Measurements from ENCODE around the gene JPT2. TPM values are rescaled to one million over a fixed set of nuclear protein-coding genes. Genes with fewer than 3 reads are reported as not detected.

The JPT2 gene
- total RNA-seq, 1 donor from 2014 or later = 48.7 TPM

DNA sequence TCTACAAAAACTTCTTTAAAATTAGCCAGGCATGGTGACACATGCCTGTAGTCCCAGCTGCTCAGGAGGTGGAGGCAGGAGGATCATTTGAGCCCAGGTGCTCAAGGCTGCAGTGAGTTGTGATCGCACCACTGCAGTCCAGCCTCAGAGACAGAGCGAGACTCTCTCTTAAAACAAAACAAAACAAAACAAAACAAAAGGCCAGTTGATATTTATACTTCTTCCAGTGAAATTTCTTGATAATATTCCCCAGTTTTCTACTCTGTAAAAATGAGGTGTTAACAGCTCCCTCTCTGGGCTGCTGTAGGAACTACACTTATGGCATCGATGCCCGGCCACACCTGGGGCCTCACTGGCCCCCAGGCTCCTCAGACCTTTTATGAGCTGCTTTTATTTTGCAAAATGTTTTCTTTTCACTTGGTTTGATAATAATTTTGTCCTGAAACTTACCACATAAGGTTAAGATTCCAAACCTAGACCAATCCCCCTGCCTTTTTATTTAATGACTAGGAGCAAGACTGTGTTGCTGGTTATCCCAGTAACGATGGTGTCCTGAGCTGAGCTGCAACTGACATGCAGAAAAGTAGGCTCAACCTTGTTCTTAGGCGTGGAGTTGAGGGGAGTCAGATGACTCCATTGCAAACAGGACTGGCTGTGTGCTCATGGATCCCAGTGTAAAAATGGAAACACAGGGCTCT is 45.5 kb downstream of the JPT2 start:
- Mint-ChIP-seq H3K4me3 (peak overlapping the region; percentile 60), H3K9me3 (no peaks in the 10 kb centered on the region), H3K27ac (peak overlapping the region; percentile 76), H3K36me3 (ENCODE audit: low read depth) (peaks cover 30% of the 10 kb centered on the region), H3K4me1 (peaks cover 72% of the 10 kb centered on the region), H3K27me3 (no peaks in the 10 kb centered on the region)
- ChIA-PET POLR2A (interaction anchor here (0.6 kb wide), 1 partner anchor 371 kb away, joined by 6 read pairs; no protein-coding TSS in a partner anchor), CTCF (interaction anchor here (0.8 to 1.5 kb wide), 4 partner anchors 9 to 252 kb away, joined by 3 to 7 read pairs (median 5); no protein-coding TSS in a partner anchor)
- DNase-seq (no peak), ATAC-seq (ENCODE audit: low read depth) (peak; percentile 59)
- intact Hi-C loops (cut with micrococcal nuclease) = loop anchor here (1.0 kb wide), 1 partner anchor 45 kb away; the partner anchor contains the start of gene JPT2
- TF ChIP-seq, protein P1, sequence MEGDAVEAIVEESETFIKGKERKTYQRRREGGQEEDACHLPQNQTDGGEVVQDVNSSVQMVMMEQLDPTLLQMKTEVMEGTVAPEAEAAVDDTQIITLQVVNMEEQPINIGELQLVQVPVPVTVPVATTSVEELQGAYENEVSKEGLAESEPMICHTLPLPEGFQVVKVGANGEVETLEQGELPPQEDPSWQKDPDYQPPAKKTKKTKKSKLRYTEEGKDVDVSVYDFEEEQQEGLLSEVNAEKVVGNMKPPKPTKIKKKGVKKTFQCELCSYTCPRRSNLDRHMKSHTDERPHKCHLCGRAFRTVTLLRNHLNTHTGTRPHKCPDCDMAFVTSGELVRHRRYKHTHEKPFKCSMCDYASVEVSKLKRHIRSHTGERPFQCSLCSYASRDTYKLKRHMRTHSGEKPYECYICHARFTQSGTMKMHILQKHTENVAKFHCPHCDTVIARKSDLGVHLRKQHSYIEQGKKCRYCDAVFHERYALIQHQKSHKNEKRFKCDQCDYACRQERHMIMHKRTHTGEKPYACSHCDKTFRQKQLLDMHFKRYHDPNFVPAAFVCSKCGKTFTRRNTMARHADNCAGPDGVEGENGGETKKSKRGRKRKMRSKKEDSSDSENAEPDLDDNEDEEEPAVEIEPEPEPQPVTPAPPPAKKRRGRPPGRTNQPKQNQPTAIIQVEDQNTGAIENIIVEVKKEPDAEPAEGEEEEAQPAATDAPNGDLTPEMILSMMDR (IDR thresholded peaks at IDR 0.05) = peak; percentile 95

DNA sequence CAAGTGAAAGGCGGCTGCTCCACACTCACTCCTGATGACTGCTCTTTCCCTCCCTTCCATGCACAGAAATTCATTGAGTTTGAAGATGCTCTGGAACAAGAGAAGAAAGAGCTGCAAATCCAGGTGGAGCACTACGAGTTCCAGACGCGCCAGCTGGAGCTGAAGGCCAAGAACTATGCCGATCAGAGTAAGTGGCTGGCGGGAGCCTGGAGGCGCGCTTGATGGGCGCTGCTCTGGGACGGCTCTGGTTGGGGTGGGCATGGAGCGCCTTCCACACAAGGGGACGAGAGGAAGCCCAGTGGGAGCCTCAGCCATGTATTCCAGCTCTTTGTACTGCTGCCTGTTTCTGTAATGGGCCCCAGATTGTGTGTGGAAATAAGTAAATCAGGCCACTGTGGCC is 46.4 kb downstream of the JPT2 start:
- Mint-ChIP-seq H3K27ac (no peak overlapping the region), H3K36me3 (ENCODE audit: low read depth) (peaks cover 39% of the 10 kb centered on the region), H3K27me3 (no peaks in the 10 kb centered on the region), H3K4me1 (peaks cover 63% of the 10 kb centered on the region), H3K4me3 (no peak overlapping the region), H3K9me3 (no peaks in the 10 kb centered on the region)
- ChIA-PET CTCF (interaction anchor here (1.5 kb wide), 1 partner anchor 33 kb away, joined by 5 read pairs; no protein-coding TSS in a partner anchor), POLR2A (interaction anchor here (1.0 kb wide), 1 partner anchor 44 kb away, joined by 3 read pairs; no protein-coding TSS in a partner anchor)
- ATAC-seq (ENCODE audit: low read depth) (no peak), DNase-seq (no peak)
- TF ChIP-seq, protein P1 (IDR thresholded peaks at IDR 0.05) = no peak
- intact Hi-C loops (cut with micrococcal nuclease) = no loop called here

DNA sequence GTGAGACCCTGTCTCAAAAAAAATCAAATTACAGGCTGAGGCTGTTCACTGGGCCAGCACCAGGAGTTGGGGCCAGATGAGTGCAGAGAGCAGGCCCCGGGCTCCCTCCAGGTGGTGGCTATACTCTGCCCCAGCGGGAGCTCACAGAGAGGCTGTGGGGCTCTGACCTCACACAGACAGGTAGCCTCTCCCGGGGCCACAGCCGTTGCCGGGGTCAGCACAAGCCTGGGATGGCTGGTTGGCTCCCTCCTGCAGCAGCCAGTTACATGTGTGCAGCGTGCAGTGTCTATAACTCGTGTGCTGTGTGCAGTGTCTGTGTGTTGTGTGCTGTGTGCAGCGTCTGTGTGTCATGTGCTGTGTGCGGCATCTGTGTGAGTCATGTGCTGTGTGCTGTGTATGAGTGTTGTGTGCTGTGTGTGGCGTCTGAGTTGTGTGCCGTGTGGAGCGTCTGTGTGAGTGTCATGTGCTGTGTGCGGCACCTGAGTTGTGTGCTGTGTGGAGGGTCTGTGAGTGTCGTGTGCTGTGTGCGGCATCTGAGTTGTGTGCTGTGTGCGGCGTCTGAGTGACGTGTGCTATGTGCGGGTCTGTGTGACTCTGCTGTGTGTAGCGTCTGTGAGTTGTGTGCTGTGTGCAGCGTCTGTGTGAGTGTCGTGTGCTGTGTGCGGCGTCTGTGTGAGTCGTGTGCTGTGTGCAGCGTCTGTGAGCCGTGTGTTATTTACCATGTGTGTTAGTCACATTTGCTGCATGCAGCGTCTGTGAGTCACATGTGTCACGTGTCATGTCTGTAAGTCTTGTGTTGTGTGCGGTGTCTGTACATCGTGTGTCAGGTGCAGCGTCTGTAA is 48.8 kb downstream of the JPT2 start:
- Mint-ChIP-seq H3K9me3 (no peaks in the 10 kb centered on the region), H3K36me3 (ENCODE audit: low read depth) (peaks cover 50% of the 10 kb centered on the region), H3K4me1 (peaks cover 47% of the 10 kb centered on the region), H3K27me3 (no peaks in the 10 kb centered on the region), H3K27ac (no peak overlapping the region), H3K4me3 (no peak overlapping the region)
- ChIA-PET POLR2A (interaction anchor here (0.8 to 1.3 kb wide), 2 partner anchors 21 to 23 kb away, joined by 3 to 4 read pairs; partner anchors contain the start of gene MAPK8IP3), CTCF (interaction anchor here (1.1 kb wide), 1 partner anchor 46 kb away, joined by 3 read pairs; the partner anchor contains the start of genes EME2 and MRPS34)
- TF ChIP-seq, protein P1 (IDR thresholded peaks at IDR 0.05) = no peak
- no peak for ATAC-seq (ENCODE audit: low read depth)
- intact Hi-C loops (cut with micrococcal nuclease) = no loop called here
- DNase-seq = no peak

DNA sequence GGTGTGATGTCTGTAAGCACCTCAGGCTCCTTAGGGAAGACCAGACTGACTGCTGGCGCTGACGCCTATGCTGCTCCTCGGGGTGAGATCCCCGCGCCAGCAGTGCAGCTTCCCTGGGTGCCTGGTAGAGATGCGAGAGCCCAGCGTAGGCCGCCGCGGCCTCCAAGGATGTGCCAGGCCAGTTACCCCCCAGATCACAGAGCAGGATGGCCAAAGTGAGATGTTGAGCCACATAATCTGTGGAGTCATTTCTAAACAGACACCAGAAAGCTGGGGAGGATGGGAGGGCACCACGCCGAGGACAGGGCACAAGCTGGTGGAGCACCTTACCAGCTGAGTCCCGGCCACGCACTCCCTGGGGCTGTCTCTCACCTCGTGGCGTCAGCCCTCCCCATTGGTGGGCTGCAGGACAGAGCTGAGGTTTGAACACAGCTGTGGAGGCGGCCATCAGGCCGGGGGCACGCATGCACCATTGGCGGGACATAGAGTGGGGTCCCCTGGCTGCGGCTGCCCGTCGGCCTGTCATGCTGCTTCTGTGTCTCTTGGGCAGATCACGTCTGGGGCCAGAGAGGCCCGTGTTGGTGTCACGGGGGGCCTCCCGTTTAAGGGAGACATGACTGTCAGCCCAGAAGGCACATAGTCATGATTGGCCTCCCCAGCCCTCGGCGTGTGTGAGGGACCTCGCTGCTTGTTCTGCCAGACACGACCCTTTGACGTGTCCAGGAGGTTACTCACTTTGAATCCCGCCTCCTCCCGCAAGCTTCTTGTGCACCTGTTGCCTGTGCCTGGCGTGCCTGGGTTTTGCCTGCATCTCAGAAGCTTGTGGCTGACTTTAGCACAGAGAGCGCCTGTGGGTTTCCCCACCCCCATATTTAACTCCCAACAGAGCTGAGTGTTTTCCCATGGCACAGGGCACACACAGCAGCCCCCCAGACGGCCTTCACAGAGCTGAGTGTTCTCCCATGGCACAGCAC is 49.9 kb downstream of the JPT2 start:
- H3K9me3 Mint-ChIP-seq = no peaks in the 10 kb centered on the region
- H3K4me1 Mint-ChIP-seq = peaks cover 37% of the 10 kb centered on the region
- TF ChIP-seq, protein P1 (IDR thresholded peaks at IDR 0.05) = no peak
- ChIA-PET POLR2A (interaction anchor here (0.8 kb wide), 1 partner anchor 22 kb away, joined by 3 read pairs; no protein-coding TSS in a partner anchor), CTCF (interaction anchor here (1.1 kb wide), 1 partner anchor 45 kb away, joined by 3 read pairs; the partner anchor contains the start of genes EME2 and MRPS34)
- DNase-seq = no peak
- no peak overlapping the region for H3K27ac Mint-ChIP-seq
- intact Hi-C loops (cut with micrococcal nuclease) = no loop called here
- peaks cover 61% of the 10 kb centered on the region for H3K36me3 Mint-ChIP-seq (ENCODE audit: low read depth)
- H3K27me3 Mint-ChIP-seq = no peaks in the 10 kb centered on the region
- no peak overlapping the region for H3K4me3 Mint-ChIP-seq
- no peak for ATAC-seq (ENCODE audit: low read depth)
